Body of pancreas (tissue), 4 donors: ENCODE data around the gene SMIM24. TPM values are rescaled to one million over a fixed set of nuclear protein-coding genes. Genes with fewer than 3 reads are reported as not detected.
"Not testable (repeated sequence)": the region's sequence is repeated elsewhere in the genome, so short reads cannot be mapped to it uniquely, and the experiment has no call there.

ENCODE experiments used
- ATAC-seq: fragments of 150-250 bp; one replicate; pipeline ENCODE4 v1.9.1; 2016
- DNase-seq, 4 donors: peaks; one replicate each; pipeline ENCODE4 v3.0.0-alpha.2; 2019
- H3K27ac ChIP-seq, 4 donors: fragments of 200-600 bp; sonication (generic); 1 replicate in 3 of 4; 2 replicates in 1 of 4; pipeline versions ENCODE4 v1.5.1 to v1.6.1; 2016 to 2019; ENCODE audit warnings: mild to moderate bottlenecking in 1 of 4, mixed read lengths in 1 of 4, moderate library complexity in 1 of 4
- H3K27me3 ChIP-seq, 2 donors: fragments of 200-600 bp; sonication (generic); one replicate each; pipeline ENCODE4 v1.6.0; 2016; ENCODE audit warnings: mild to moderate bottlenecking in 1 of 2
- H3K36me3 ChIP-seq, 2 donors: fragments of 200-600 bp; sonication (generic); replicated peaks in 1 of 2; 2 replicates each; pipeline ENCODE4 v1.5.1; 2016; ENCODE audit warnings: low read depth in 2 of 2; ENCODE audit not compliant: insufficient read depth in 1 of 2
- H3K4me1 ChIP-seq: fragments of 200-600 bp; sonication (generic); one replicate; pipeline ENCODE4 v1.6.0; 2016
- H3K4me3 ChIP-seq, 2 donors: fragments of 200-600 bp; sonication (generic); 1 replicate in 1 of 2; 2 replicates in 1 of 2; pipeline ENCODE4 v1.5.1; 2016 to 2019
- H3K9me3 ChIP-seq, 3 donors: fragments of 200-600 bp; sonication (generic); 1 replicate in 2 of 3; 2 replicates in 1 of 3; pipeline ENCODE4 v1.5.1; 2016
- CTCF ChIP-seq, 7 experiments: fragments of 450-650 bp in 4 of 7; fragments of 200-600 bp in 3 of 7; sonication (generic) in 3 of 7; IDR thresholded peaks; one replicate each; pipeline ENCODE4 v1.5.1; 2016 to 2019; ENCODE audit warnings: antibody characterized with exemption in 7 of 7
- POLR2A ChIP-seq, 3 donors: fragments of 450-650 bp; IDR thresholded peaks; one replicate each; pipeline ENCODE4 v1.6.1; 2016; ENCODE audit warnings: antibody characterized with exemption in 3 of 3, mild to moderate bottlenecking in 2 of 3
- WGBS, 2 donors: methylation state at CpG; one replicate each; pipeline ENCODE4 v1.1.5; 2017; 5-methylcytosine and 5-hydroxymethylcytosine counted together
- intact Hi-C: fragments of 100-400 bp; cut with DNase I; formaldehyde crosslinking; loops from one replicate; pipeline ENCODE4 v1.15.1; 2023
- total RNA-seq, 2 donors: library from RNA; depleted of rRNA; stranded (reverse); fragments of >200 nt; gene quantifications; one replicate each; pipeline ENCODE4 v1.1.0, GENCODE V29; 2016

SMIM24 gene
- 10 to 100 TPM in 1 of 2 donors, 1 to 10 TPM in 1; 7.6 to 11.4 TPM for total RNA-seq

DNA sequence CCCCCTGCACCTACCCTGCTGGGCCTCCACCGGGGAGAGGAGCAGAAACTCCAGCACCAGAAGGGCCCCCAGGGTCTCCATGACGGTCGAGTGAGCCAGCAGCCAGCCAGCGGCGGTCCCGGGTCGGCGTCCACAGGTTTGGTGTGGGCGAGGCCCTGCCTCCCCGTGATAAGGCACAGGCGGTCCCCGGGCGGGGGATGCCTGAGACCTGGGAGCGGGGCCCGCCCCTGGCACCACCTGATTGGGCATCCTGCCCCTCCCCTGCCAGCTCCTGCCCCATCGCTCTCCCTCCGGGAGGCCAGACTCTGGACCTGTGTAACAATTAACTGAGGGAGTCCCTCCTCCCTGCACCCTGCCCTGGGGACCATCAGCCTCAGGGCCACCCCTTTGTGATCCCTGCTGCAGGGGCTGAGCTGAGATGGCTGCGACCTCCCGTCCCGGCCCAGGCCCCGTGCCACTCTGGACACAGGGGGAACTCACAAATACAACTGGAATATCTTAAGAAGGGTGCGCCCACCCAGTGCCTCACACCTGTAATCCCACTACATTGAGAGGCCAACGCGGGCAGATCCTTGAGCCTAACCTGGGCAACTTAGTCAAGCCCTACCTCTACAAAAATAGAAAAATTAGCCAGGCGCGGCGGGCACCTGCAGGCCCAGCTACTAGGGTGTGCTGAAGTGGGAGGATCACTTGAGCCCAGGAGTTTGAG, at the start of gene SMIM24:
Gene SMIM24 (minus strand): TSS at position 143 of the 709 bp plus-strand sequence. CDS start 62 bp downstream, at position 81.
- peaks cover 0 to 27% of the 10 kb centered on the region in 2 donors for H3K27me3 ChIP-seq
- intact Hi-C loops, result no loop called here
- no peak within 1 kb of the TSS for H3K4me3 ChIP-seq

GRCh38 chr19:3529299-3529698, 49.0 kb upstream of the SMIM24 start:
- 86 to 93% methylated on average over 7 of the region's 7 CpGs for WGBS, 2 donors
- H3K27ac ChIP-seq, H3K4me1 ChIP-seq, DNase-seq, ATAC-seq, H3K9me3 ChIP-seq, H3K27me3 ChIP-seq, H3K4me3 ChIP-seq, intact Hi-C loops: not testable (repeated sequence)
- H3K36me3 ChIP-seq, result peaks cover 0 to 22% of the 10 kb centered on the region in 2 donors

More for the DNA sequence above, at the start of gene SMIM24:
- peak in 1 of 4 donors; percentile 57 for DNase-seq
- no peaks in the 10 kb centered on the region for H3K9me3 ChIP-seq
- peak; percentile 16 for ATAC-seq
- TF ChIP-seq CTCF (IDR thresholded peaks at IDR 0.05) (no peak), POLR2A (IDR thresholded peaks at IDR 0.05) (no peak)
- WGBS, 2 donors, result 37 to 50% methylated on average over 7 to 26 of the region's 27 CpGs
- H3K27ac ChIP-seq, result no peak within 1 kb of the TSS
- no peaks in the 10 kb centered on the region for H3K36me3 ChIP-seq
- peaks cover 7% of the 10 kb centered on the region for H3K4me1 ChIP-seq

GRCh38 chr19:3528539-3529211, 48.4 kb upstream of the SMIM24 start:
- no peak for TF ChIP-seq CTCF (IDR thresholded peaks at IDR 0.05)
- no peak for TF ChIP-seq POLR2A (IDR thresholded peaks at IDR 0.05)
- 94 to 97% methylated on average over 20 of the region's 20 CpGs for WGBS, 2 donors
- peaks cover 0 to 19% of the 10 kb centered on the region in 2 donors for H3K36me3 ChIP-seq
- H3K4me3 ChIP-seq, result no peak overlapping the region
- ATAC-seq (no peak), DNase-seq (no peak)
- H3K27me3 ChIP-seq, result no peaks in the 10 kb centered on the region
- no peaks in the 10 kb centered on the region for H3K9me3 ChIP-seq
- no peak overlapping the region for H3K27ac ChIP-seq
- H3K4me1 ChIP-seq, result no peaks in the 10 kb centered on the region
- intact Hi-C loops, result no loop called here

DNA sequence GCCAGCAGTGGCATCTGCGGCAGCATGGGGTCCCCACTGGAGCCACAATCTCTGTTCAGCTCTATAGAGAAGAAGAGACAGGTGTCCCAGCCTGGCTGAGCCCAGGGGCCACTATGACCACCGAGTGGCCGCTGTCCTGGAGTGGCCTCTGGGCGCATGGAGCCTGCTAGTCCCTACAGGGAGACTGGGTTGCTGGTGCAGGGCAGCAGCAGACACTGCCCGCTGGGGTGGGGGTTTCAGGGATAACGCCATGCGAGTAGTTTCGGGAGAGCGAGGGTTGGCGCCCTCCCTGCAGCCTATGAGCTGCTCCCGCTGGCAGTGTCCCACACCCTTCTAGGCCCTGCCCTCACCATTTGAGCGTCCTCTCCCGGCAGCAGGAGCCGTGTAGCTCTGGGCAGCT, 47.8 kb upstream of the SMIM24 start:
- H3K4me3 ChIP-seq, result no peak overlapping the region
- TF ChIP-seq CTCF (IDR thresholded peaks at IDR 0.05) (no peak), POLR2A (IDR thresholded peaks at IDR 0.05) (no peak)
- ATAC-seq (no peak), DNase-seq (no peak)
- no peaks in the 10 kb centered on the region for H3K9me3 ChIP-seq
- intact Hi-C loops, result no loop called here
- no peaks in the 10 kb centered on the region for H3K27me3 ChIP-seq
- H3K27ac ChIP-seq, result no peak overlapping the region
- 98% methylated on average over 13 of the region's 14 CpGs; no CpG with 5 or more reads in 1 of the 2 donors for WGBS, 2 donors
- H3K36me3 ChIP-seq, result peaks cover 0 to 16% of the 10 kb centered on the region in 2 donors
- no peaks in the 10 kb centered on the region for H3K4me1 ChIP-seq

DNA sequence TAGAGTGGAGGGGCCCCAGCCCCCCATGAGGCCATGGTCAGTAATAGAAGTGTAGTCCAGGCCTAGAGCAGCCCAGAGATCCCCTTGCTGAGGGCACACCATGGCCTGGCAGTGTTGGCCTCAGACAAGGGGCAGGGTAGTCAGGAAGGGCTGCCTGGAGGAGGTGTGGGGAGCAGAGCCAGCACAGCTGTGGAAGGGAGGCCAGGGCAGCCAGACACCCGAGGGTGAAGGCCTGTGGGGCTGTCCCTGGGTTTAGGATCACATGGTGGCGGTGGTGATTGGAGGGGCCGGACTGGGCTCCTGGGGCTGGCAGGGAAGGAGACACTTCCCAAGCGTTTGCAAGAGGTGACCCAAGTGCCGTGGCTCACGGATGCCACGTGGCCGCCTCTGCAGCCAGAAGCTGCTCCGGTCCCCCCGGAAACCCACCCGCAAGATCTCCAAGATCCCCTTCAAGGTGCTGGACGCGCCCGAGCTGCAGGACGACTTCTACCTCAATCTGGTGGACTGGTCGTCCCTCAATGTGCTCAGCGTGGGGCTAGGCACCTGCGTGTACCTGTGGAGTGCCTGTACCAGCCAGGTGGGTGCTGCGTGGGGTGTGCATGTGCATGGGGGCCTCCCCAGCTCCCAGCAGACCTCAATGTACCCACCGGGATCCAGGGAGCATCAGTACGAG, 47.0 kb upstream of the SMIM24 start:
- Histone ChIP-seq H3K27me3 (no peaks in the 10 kb centered on the region), H3K4me3 (no peak overlapping the region), H3K27ac (no peak overlapping the region), H3K9me3 (no peaks in the 10 kb centered on the region), H3K36me3 (peaks cover 0 to 14% of the 10 kb centered on the region in 2 donors), H3K4me1 (no peaks in the 10 kb centered on the region)
- ATAC-seq, result no peak
- WGBS, 2 donors, result 94 to 96% methylated on average over 9 to 20 of the region's 21 CpGs
- no peak for TF ChIP-seq POLR2A (IDR thresholded peaks at IDR 0.05)
- TF ChIP-seq CTCF (IDR thresholded peaks at IDR 0.05), result no peak
- intact Hi-C loops, result no loop called here
- no peak for DNase-seq
